HEK293T (cell line): ENCODE data around the gene IL17C.

Experiments
- ARNT ChIP-seq: fragments of 450-650 bp; IDR thresholded peaks from 2 replicates; pipeline ENCODE4 v1.6.1; 2017; ENCODE audit warnings: mild to moderate bottlenecking
- BHLHE40 ChIP-seq: fragments of 450-650 bp; IDR thresholded peaks from 2 replicates; pipeline ENCODE4 v1.6.1; 2016; ENCODE audit warnings: mild to moderate bottlenecking, moderate library complexity, borderline replicate concordance
- CTBP1 ChIP-seq: fragments of 450-650 bp; IDR thresholded peaks from 2 replicates; pipeline ENCODE4 v1.6.1; 2016; ENCODE audit warnings: borderline replicate concordance
- FOXA1 ChIP-seq: fragments of 450-650 bp; IDR thresholded peaks from 2 replicates; pipeline ENCODE4 v1.6.1; 2016; ENCODE audit warnings: mild to moderate bottlenecking
- HDGF ChIP-seq: fragments of 450-650 bp; IDR thresholded peaks from 2 replicates; pipeline ENCODE4 v1.6.1; 2017; ENCODE audit warnings: antibody characterized with exemption, borderline replicate concordance
- NFRKB ChIP-seq: fragments of 450-650 bp; IDR thresholded peaks from 2 replicates; pipeline ENCODE4 v1.6.1; 2016; ENCODE audit warnings: mild to moderate bottlenecking, moderate library complexity
- SP1 ChIP-seq: fragments of 450-650 bp; IDR thresholded peaks from 2 replicates; pipeline ENCODE4 v1.6.1; 2017
- SUZ12 ChIP-seq: fragments of 450-650 bp; IDR thresholded peaks from 2 replicates; pipeline ENCODE4 v1.6.1; 2016; ENCODE audit warnings: mild to moderate bottlenecking
- TARDBP ChIP-seq: fragments of 450-650 bp; IDR thresholded peaks from 2 replicates; pipeline ENCODE4 v1.6.1; 2016
- TF ChIP-seq, protein P1 (sequence below): fragments of 450-650 bp; IDR thresholded peaks from 2 replicates; pipeline ENCODE4 v1.6.1; 2016

GRCh38 chr16:88613911-88614817 lies 24.2 kb upstream of the IL17C start:
- TF ChIP-seq TARDBP (no peak), NFRKB (no peak), HDGF (no peak), FOXA1 (no peak), ARNT (no peak), SP1 (no peak), SUZ12 (no peak), BHLHE40 (no peak), CTBP1 (no peak)
- TF ChIP-seq, protein P1, sequence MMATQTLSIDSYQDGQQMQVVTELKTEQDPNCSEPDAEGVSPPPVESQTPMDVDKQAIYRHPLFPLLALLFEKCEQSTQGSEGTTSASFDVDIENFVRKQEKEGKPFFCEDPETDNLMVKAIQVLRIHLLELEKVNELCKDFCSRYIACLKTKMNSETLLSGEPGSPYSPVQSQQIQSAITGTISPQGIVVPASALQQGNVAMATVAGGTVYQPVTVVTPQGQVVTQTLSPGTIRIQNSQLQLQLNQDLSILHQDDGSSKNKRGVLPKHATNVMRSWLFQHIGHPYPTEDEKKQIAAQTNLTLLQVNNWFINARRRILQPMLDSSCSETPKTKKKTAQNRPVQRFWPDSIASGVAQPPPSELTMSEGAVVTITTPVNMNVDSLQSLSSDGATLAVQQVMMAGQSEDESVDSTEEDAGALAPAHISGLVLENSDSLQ, result no peak
